ENCODE measurements around the gene ZBTB7B. TPM values are rescaled to one million over a fixed set of nuclear protein-coding genes. Genes with fewer than 3 reads are reported as not detected.
A peak's percentile ranks its signal among the peaks of the same experiment; 100 is the strongest.

Gene ZBTB7B
- total RNA-seq, 2 experiments from 2014 or later = 16.3 to 23.2 TPM

DNA sequence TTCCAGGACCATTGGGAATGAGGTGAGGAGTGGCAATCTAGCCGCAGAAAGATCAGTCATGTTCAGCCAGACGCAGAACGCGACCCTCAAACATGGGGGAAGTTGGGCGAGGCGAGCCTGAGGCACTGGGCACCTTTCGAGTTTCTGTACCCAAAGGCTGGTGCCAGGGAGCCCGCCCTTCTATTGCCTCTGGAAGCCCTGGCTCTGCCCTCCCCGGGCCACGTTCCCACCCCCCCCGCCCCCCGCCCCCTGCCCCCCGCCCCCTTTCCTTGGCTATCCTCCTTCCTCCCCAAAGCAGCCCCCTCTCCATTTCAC lies 2.2 kb upstream of the ZBTB7B start:
- Histone ChIP-seq H3K4me3 (ENCODE audit: low read depth, low read length, poor library complexity, severe bottlenecking) (peak overlapping the region; percentile 71), H3K36me3 (ENCODE audit: insufficient read depth, low read length) (no peaks in the 10 kb centered on the region), H2AFZ (ENCODE audit: low read length) (peak overlapping the region; percentile 28; the same call in 1 of the 2 replicates), H3K4me1 (ENCODE audit: insufficient read depth, low read length, poor library complexity, severe bottlenecking) (peaks cover 55% of the 10 kb centered on the region), H3K4me2 (ENCODE audit: low read length) (peak overlapping the region; percentile 94), H3K27ac (ENCODE audit: low read depth, low read length, poor library complexity, severe bottlenecking) (peak overlapping the region; percentile 92), H4K20me1 (ENCODE audit: insufficient read depth, low read length) (no peaks in the 10 kb centered on the region), H3K79me2 (ENCODE audit: insufficient read depth, low read depth, low read length) (peaks cover 10% of the 10 kb centered on the region; the same call in 1 of the 2 replicates), H3K9me3 (ENCODE audit: low read length) (no peaks in the 10 kb centered on the region), H3K9me2 (ENCODE audit: insufficient read depth, low read length) (no peaks in the 10 kb centered on the region)
- no TSS peak for BruUV-seq (replicated peaks)
- ChIA-PET CTCF (ENCODE audit: unreplicated experiment) (no interaction called here), POLR2A (interaction anchor here (1.2 to 1.9 kb wide), 2 partner anchors 18 to 23 kb away, joined by 3 to 6 read pairs; partner anchors contain the start of gene FLAD1)
- TF ChIP-seq, protein P1, sequence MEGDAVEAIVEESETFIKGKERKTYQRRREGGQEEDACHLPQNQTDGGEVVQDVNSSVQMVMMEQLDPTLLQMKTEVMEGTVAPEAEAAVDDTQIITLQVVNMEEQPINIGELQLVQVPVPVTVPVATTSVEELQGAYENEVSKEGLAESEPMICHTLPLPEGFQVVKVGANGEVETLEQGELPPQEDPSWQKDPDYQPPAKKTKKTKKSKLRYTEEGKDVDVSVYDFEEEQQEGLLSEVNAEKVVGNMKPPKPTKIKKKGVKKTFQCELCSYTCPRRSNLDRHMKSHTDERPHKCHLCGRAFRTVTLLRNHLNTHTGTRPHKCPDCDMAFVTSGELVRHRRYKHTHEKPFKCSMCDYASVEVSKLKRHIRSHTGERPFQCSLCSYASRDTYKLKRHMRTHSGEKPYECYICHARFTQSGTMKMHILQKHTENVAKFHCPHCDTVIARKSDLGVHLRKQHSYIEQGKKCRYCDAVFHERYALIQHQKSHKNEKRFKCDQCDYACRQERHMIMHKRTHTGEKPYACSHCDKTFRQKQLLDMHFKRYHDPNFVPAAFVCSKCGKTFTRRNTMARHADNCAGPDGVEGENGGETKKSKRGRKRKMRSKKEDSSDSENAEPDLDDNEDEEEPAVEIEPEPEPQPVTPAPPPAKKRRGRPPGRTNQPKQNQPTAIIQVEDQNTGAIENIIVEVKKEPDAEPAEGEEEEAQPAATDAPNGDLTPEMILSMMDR (conservative IDR thresholded peaks at IDR 0.05; ENCODE audit: low read length) = no peak
- TF ChIP-seq EZH2phosphoT487 (IDR thresholded peaks at IDR 0.05; ENCODE audit: borderline replicate concordance, low read depth, low read length) = no peak
- intact Hi-C loops (cut with micrococcal nuclease; ENCODE audit: unreplicated experiment) = loop anchor here (2.0 to 5.0 kb wide), 2 partner anchors 62 to 138 kb away; partner anchors contain the start of gene EFNA4
- DNase-seq (ENCODE audit: low spot score) = no peak

DNA sequence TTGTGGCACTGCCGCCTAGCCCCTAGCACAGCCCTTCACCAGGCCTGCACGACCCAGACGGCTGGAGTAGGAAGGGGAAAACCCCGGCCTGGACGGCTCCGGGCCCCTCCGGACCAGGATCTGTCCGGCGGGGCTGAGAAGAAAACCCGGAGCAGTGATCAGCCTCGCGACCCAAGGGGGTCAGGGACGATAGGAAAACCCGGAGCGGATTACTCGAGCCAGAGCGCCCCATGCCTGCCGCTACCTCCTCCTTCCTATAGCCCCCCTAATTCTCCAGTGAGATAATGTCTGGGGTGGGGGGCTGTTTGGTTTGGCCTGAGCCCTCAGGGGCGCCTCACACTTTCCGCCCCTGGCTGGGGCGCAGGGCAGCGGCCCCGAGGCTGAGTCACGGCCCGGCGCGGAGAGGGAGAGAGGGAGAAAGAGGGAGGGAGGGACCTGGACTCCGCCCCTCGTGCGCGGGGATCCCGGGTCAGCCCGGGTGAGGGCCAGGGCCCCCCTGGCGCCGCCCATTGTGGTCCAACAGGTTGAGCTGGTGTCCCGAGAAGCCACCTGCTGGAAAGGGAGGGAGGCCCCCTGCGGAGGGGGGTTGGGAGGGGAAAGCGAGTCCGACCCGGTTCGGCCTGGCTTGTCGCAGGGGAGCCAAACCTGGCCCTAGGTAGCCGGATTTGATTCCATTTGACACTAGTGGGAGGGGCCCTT lies 1.7 kb upstream of the ZBTB7B start:
- ChIA-PET POLR2A (interaction anchor here (0.6 to 1.9 kb wide), 3 partner anchors 18 to 51 kb away, joined by 3 to 6 read pairs (median 4); partner anchors contain the start of genes FLAD1 and PBXIP1), CTCF (ENCODE audit: unreplicated experiment) (interaction anchor here (1.7 kb wide), 1 partner anchor 16 kb away, joined by 5 read pairs; no protein-coding TSS in a partner anchor)
- peaks cover 10% of the 10 kb centered on the region; the same call in 1 of the 2 replicates for H3K79me2 ChIP-seq (ENCODE audit: insufficient read depth, low read depth, low read length)
- no peaks in the 10 kb centered on the region for H3K9me3 ChIP-seq (ENCODE audit: low read length)
- peak overlapping the region; percentile 92 for H3K27ac ChIP-seq (ENCODE audit: low read depth, low read length, poor library complexity, severe bottlenecking)
- H3K4me2 ChIP-seq (ENCODE audit: low read length) = peak overlapping the region; percentile 94
- TF ChIP-seq EZH2phosphoT487 (IDR thresholded peaks at IDR 0.05; ENCODE audit: borderline replicate concordance, low read depth, low read length) = no peak
- TF ChIP-seq, protein P1 (conservative IDR thresholded peaks at IDR 0.05; ENCODE audit: low read length) = peak; percentile 20; the same call in 1 of the 2 replicates
- peak; percentile 93 for DNase-seq (ENCODE audit: low spot score)
- H3K4me3 ChIP-seq (ENCODE audit: low read depth, low read length, poor library complexity, severe bottlenecking) = peak overlapping the region; percentile 71
- no peaks in the 10 kb centered on the region for H3K9me2 ChIP-seq (ENCODE audit: insufficient read depth, low read length)
- peak overlapping the region; percentile 79 for H2AFZ ChIP-seq (ENCODE audit: low read length)
- peaks cover 59% of the 10 kb centered on the region for H3K4me1 ChIP-seq (ENCODE audit: insufficient read depth, low read length, poor library complexity, severe bottlenecking)
- intact Hi-C loops (cut with micrococcal nuclease; ENCODE audit: unreplicated experiment) = loop anchor here (1.0 to 5.0 kb wide), 3 partner anchors 50 to 139 kb away; partner anchors contain the start of genes ADAM15 and EFNA4
- no peaks in the 10 kb centered on the region for H3K36me3 ChIP-seq (ENCODE audit: insufficient read depth, low read length)
- no TSS peak for BruUV-seq (replicated peaks)
- H4K20me1 ChIP-seq (ENCODE audit: insufficient read depth, low read length) = no peaks in the 10 kb centered on the region

DNA sequence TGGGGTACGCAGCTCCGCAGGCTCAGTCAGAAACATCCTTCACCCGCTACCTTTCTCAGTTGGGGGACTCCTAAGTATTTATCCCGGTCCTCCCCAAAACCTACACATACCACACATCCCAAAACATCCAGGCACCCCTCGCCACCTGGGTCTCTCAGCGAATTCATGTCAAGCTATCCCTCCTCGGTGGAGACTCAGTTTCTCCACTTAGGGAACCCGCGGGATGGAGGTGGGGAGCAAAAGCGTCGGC lies 1.3 kb upstream of the ZBTB7B start:
- H2AFZ ChIP-seq (ENCODE audit: low read length) = peak overlapping the region; percentile 79
- CTCF ChIA-PET (ENCODE audit: unreplicated experiment) = interaction anchor here (1.7 kb wide), 1 partner anchor 16 kb away, joined by 5 read pairs; no protein-coding TSS in a partner anchor
- H4K20me1 ChIP-seq (ENCODE audit: insufficient read depth, low read length) = no peaks in the 10 kb centered on the region
- intact Hi-C loops (cut with micrococcal nuclease; ENCODE audit: unreplicated experiment) = loop anchor here (1.0 to 5.0 kb wide), 3 partner anchors 50 to 139 kb away; partner anchors contain the start of genes ADAM15 and EFNA4
- H3K4me3 ChIP-seq (ENCODE audit: low read depth, low read length, poor library complexity, severe bottlenecking) = peak overlapping the region; percentile 71
- peak overlapping the region; percentile 94 for H3K4me2 ChIP-seq (ENCODE audit: low read length)
- TF ChIP-seq, protein P1 (conservative IDR thresholded peaks at IDR 0.05; ENCODE audit: low read length) = no peak
- no peak for TF ChIP-seq EZH2phosphoT487 (IDR thresholded peaks at IDR 0.05; ENCODE audit: borderline replicate concordance, low read depth, low read length)
- H3K9me2 ChIP-seq (ENCODE audit: insufficient read depth, low read length) = no peaks in the 10 kb centered on the region
- peaks cover 60% of the 10 kb centered on the region for H3K4me1 ChIP-seq (ENCODE audit: insufficient read depth, low read length, poor library complexity, severe bottlenecking)
- BruUV-seq (replicated peaks) = no TSS peak
- POLR2A ChIA-PET = interaction anchor here (0.6 to 1.9 kb wide), 3 partner anchors 19 to 50 kb away, joined by 3 to 6 read pairs (median 4); partner anchors contain the start of genes FLAD1 and PBXIP1
- H3K36me3 ChIP-seq (ENCODE audit: insufficient read depth, low read length) = no peaks in the 10 kb centered on the region
- peak overlapping the region; percentile 92 for H3K27ac ChIP-seq (ENCODE audit: low read depth, low read length, poor library complexity, severe bottlenecking)
- peaks cover 10% of the 10 kb centered on the region; the same call in 1 of the 2 replicates for H3K79me2 ChIP-seq (ENCODE audit: insufficient read depth, low read depth, low read length)
- no peaks in the 10 kb centered on the region for H3K9me3 ChIP-seq (ENCODE audit: low read length)
- DNase-seq (ENCODE audit: low spot score) = no peak

Data from OCI-LY7 (cell line).